Kidney (tissue), 14 donors: Measurements from ENCODE around the gene BMP7. TPM values are rescaled to one million over a fixed set of nuclear protein-coding genes. Genes with fewer than 3 reads are reported as not detected.
A peak's percentile ranks its signal among the peaks of the same experiment; 100 is the strongest.

Experiments used
- DNase-seq, 5 donors: peaks; one replicate each; pipeline ENCODE4 v3.0.0-alpha.2; 2013 to 2020
- FAIRE-seq: peaks from 2 replicates; lab custom pipeline; 2012; peaks lifted over from hg19 to GRCh38; lab: Jason Lieb, UNC
- H3K27ac ChIP-seq, 2 donors: one replicate each; pipeline ENCODE4 v1.7.0; 2013; ENCODE audit warnings: low read depth in 2 of 2, low read length in 2 of 2, inconsistent platforms in 1 of 2
- H3K27me3 ChIP-seq: one replicate; pipeline ENCODE4 v1.7.1; 2013; ENCODE audit warnings: low read length, inconsistent platforms; ENCODE audit not compliant: control insufficient read depth, insufficient read depth
- H3K36me3 ChIP-seq, 3 donors: one replicate each; pipeline versions ENCODE4 v1.7.0 to v1.7.1; 2013; ENCODE audit warnings: low read length in 3 of 3, control low read depth in 1 of 3, inconsistent platforms in 1 of 3; ENCODE audit not compliant: insufficient read depth in 3 of 3, control insufficient read depth in 2 of 3
- H3K4me1 ChIP-seq, 3 donors: one replicate each; pipeline versions ENCODE4 v1.7.0 to v1.7.1; 2013; ENCODE audit warnings: low read length in 3 of 3, inconsistent platforms in 1 of 3, low read depth in 1 of 3; ENCODE audit not compliant: control insufficient read depth in 2 of 3, insufficient read depth in 2 of 3
- H3K4me3 ChIP-seq, 3 donors: one replicate each; pipeline versions ENCODE4 v1.7.0 to v1.8.1; 2013; ENCODE audit warnings: low read length in 3 of 3, control low read depth in 1 of 3, inconsistent platforms in 1 of 3
- H3K9ac ChIP-seq, 3 donors: one replicate each; pipeline versions ENCODE4 v1.7.0 to v1.7.1; 2013; ENCODE audit warnings: low read length in 3 of 3, control low read depth in 1 of 3, inconsistent platforms in 1 of 3
- H3K9me3 ChIP-seq, 3 donors: one replicate each; pipeline versions ENCODE4 v1.7.0 to v1.7.1; 2013; ENCODE audit warnings: low read length in 3 of 3, control low read depth in 1 of 3, inconsistent platforms in 1 of 3; ENCODE audit not compliant: control insufficient read depth in 2 of 3, insufficient read depth in 1 of 3
- intact Hi-C: fragments of 100-400 bp; cut with DNase I; formaldehyde crosslinking; loops from one replicate; pipeline ENCODE4 v1.11.1; 2022
- polyA plus RNA-seq: library from polyadenylated mRNA; stranded (reverse); fragments of 350-450 nt; fragmentation: Illumina TruSeq; extraction: RNeasy Lipid Tissue Mini Kit (QIAGEN cat#74804); gene quantifications from one replicate; pipeline ENCODE4 v1.2.3, GENCODE V29; 2014; ENCODE audit warnings: low read depth, low replicate concordance; ENCODE audit not compliant: insufficient read depth
- total RNA-seq: library from RNA; stranded (reverse); fragmentation: NEBNext Ultra II Directional; extraction: Animal tissue kit (Norgen Biotek cat#: 25700); gene quantifications from one replicate; pipeline ENCODE4 v1.2.1, GENCODE V29; 2021
- TF ChIP-seq, protein P1 (sequence below): IDR thresholded peaks from 3 replicates; pipeline ENCODE4 v1.5.1; 2012; ENCODE audit warnings: mild to moderate bottlenecking, moderate library complexity, borderline replicate concordance; ENCODE audit not compliant: insufficient read depth; ENCODE audit errors: extremely low read depth
- donor health status: control.
- donor health status: control.
- donor health status: control.
- donor health status: control.
- donor health status: control.
- donor health status: DM: yes; HTN: yes; CAD: no.
- donor health status: Normal renal cell carcinoma (clear cell type).

BMP7 gene
- total and polyA plus RNA-seq, 2 donors from 2014 or later = 1.6 to 11.3 TPM

- H3K27me3 ChIP-seq = no peaks in the 10 kb centered on the region
- intact Hi-C loops = no loop called here
- H3K4me1 ChIP-seq = no peaks in the 10 kb centered on the region
- DNase-seq (no peak), FAIRE-seq (no peak)
- no peak overlapping the region for H3K9ac ChIP-seq
- TF ChIP-seq, protein P1, sequence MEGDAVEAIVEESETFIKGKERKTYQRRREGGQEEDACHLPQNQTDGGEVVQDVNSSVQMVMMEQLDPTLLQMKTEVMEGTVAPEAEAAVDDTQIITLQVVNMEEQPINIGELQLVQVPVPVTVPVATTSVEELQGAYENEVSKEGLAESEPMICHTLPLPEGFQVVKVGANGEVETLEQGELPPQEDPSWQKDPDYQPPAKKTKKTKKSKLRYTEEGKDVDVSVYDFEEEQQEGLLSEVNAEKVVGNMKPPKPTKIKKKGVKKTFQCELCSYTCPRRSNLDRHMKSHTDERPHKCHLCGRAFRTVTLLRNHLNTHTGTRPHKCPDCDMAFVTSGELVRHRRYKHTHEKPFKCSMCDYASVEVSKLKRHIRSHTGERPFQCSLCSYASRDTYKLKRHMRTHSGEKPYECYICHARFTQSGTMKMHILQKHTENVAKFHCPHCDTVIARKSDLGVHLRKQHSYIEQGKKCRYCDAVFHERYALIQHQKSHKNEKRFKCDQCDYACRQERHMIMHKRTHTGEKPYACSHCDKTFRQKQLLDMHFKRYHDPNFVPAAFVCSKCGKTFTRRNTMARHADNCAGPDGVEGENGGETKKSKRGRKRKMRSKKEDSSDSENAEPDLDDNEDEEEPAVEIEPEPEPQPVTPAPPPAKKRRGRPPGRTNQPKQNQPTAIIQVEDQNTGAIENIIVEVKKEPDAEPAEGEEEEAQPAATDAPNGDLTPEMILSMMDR = no peak
- no peaks in the 10 kb centered on the region for H3K9me3 ChIP-seq
- no peaks in the 10 kb centered on the region for H3K36me3 ChIP-seq
- no peak overlapping the region for H3K4me3 ChIP-seq
- no peak overlapping the region for H3K27ac ChIP-seq
These were observed 93.4 kb downstream of the BMP7 start for GRCh38 chr20:57173041-57173440.

DNA sequence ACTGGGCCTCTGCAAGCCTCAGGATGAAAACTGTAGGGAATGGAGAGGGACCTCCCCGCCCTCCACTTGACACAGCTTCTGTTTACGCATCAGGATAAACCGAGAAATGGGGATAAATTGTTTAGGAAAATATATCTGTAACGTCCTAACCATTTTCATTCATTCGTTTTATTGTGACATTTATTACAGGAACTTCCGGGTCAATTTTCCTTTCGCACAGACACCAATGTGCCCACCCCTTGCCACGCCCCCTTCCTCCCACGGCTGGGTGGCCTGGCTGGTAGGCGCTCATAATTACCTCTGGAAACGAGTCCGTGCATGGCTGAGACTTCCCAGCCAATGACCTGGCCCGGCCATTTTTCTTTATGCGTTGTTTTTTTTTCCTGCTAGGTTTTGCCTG lies 96.1 kb downstream of the BMP7 start:
- peak in 1 of 5 donors; percentile 28 for DNase-seq

DNA sequence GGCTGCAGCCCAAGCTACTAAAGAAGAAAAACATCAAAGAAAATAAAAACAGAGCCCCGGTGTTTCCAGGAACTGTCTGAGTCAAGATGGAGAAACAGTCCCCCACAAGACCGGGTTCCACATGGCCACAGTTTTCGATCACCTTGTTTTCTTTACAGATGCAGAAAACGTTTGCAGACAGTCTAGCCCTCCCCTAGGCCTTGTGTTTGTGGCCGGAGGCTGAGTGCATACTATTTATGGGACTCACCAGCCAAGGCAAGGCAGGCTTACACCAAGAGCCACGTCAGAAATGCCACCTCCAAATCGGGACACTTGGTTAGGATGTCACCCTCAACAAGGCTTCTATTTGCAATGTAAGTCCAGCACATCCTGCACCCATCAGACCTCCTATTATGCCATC lies 97.3 kb downstream of the BMP7 start:
- no peaks in the 10 kb centered on the region for H3K4me1 ChIP-seq
- no peak overlapping the region for H3K9ac ChIP-seq
- no peaks in the 10 kb centered on the region for H3K9me3 ChIP-seq
- H3K4me3 ChIP-seq = no peak overlapping the region
- intact Hi-C loops = no loop called here
- FAIRE-seq (no peak), DNase-seq (no peak)
- no peaks in the 10 kb centered on the region for H3K36me3 ChIP-seq
- no peaks in the 10 kb centered on the region for H3K27me3 ChIP-seq
- H3K27ac ChIP-seq = no peak overlapping the region
- TF ChIP-seq, protein P1 = no peak

More for the DNA sequence above, 96.1 kb downstream of the BMP7 start:
- Histone ChIP-seq H3K4me1 (no peaks in the 10 kb centered on the region), H3K9me3 (no peaks in the 10 kb centered on the region), H3K4me3 (no peak overlapping the region), H3K36me3 (no peaks in the 10 kb centered on the region), H3K27me3 (no peaks in the 10 kb centered on the region), H3K27ac (no peak overlapping the region), H3K9ac (no peak overlapping the region)
- TF ChIP-seq, protein P1 = no peak
- FAIRE-seq = no peak
- intact Hi-C loops = no loop called here
